GM19043 (cell line): ENCODE data around the gene PTPA.
"Not testable (repeated sequence)": the region's sequence is repeated elsewhere in the genome, so short reads cannot be mapped to it uniquely, and the experiment has no call there.

ENCODE experiments used
- ATAC-seq: cut with Tn5 transposase; IDR thresholded peaks from one replicate; pipeline ENCODE4 v1.9.1; 2021; ENCODE audit warnings: low read depth; ENCODE audit not compliant: unreplicated experiment

PTPA gene

GRCh38 chr9:129193655-129194054 is 82.4 kb downstream of the PTPA start:
- no peak for ATAC-seq

- ATAC-seq: no peak
Measured at GRCh38 chr9:129194221-129194620, 83.0 kb downstream of the PTPA start.

DNA sequence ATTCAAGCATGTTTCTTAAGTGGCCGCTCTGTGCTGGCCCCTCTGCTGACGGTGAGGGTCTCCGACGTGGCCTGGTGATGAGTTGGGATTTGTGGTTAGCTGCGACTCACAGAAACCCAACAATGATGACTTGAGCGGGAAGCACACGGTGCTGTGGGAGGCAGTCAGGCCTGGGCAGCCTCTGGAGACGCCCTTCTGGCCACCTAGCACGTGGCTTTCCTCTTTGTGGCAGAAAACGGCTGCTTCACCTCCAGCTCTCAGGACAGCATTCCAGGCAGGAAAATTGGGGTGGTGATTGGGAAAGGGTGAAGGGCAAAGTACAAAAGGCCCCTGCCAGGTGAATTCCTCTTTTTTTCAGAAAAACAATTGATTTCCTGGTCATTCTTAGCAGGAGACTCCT is 84.4 kb downstream of the PTPA start:
- no peak for ATAC-seq

GRCh38 chr9:129197045-129197444 is 85.8 kb downstream of the PTPA start:
- not testable (repeated sequence) for ATAC-seq

- ATAC-seq: no peak
Measured at GRCh38 chr9:129197978-129198318, 86.7 kb downstream of the PTPA start.
